Endodermal cell (in vitro differentiated cells): Measurements from ENCODE around the gene KAZN. TPM values are rescaled to one million over a fixed set of nuclear protein-coding genes. Genes with fewer than 3 reads are reported as not detected.

Source experiments
- DNase-seq: peaks from one replicate; pipeline ENCODE4 v3.0.0-alpha.2; 2017
- H3K27ac ChIP-seq: 2 replicates; pipeline ENCODE4 v1.5.1; 2013; ENCODE audit warnings: mild to moderate bottlenecking, low read depth, low read length, moderate library complexity
- H3K27me3 ChIP-seq: 2 replicates; pipeline ENCODE4 v1.6.1; 2013; ENCODE audit warnings: mild to moderate bottlenecking, low read length, moderate library complexity; ENCODE audit not compliant: insufficient read depth, control insufficient read depth, poor library complexity, severe bottlenecking
- H3K36me3 ChIP-seq: 2 replicates; pipeline ENCODE4 v1.7.0; 2013; ENCODE audit warnings: mild to moderate bottlenecking, low read length, moderate library complexity; ENCODE audit not compliant: control insufficient read depth, insufficient read depth
- H3K4me1 ChIP-seq: one replicate; pipeline ENCODE4 v1.7.0; 2013; ENCODE audit warnings: low read length; ENCODE audit not compliant: control insufficient read depth, insufficient read depth
- H3K4me3 ChIP-seq: 2 replicates; pipeline ENCODE4 v1.5.1; 2013; ENCODE audit warnings: mild to moderate bottlenecking, low read length, moderate library complexity
- H3K9ac ChIP-seq: 2 replicates; pipeline ENCODE4 v1.6.1; 2013; ENCODE audit warnings: mild to moderate bottlenecking, low read length, moderate library complexity; ENCODE audit not compliant: poor library complexity, severe bottlenecking; ENCODE audit errors: extremely low read depth
- H3K9me3 ChIP-seq: 2 replicates; pipeline ENCODE4 v1.6.1; 2013; ENCODE audit warnings: mild to moderate bottlenecking, low read length, moderate library complexity; ENCODE audit not compliant: control insufficient read depth
- H3K27ac Mint-ChIP-seq: 2 replicates; pipeline ENCODE4 v1.8.0; 2020; ENCODE audit warnings: mixed read lengths
- H3K27me3 Mint-ChIP-seq: 2 replicates; pipeline ENCODE4 v1.8.0; 2021; ENCODE audit warnings: mild to moderate bottlenecking, mixed read lengths; ENCODE audit not compliant: insufficient read depth
- H3K36me3 Mint-ChIP-seq: 2 replicates; pipeline ENCODE4 v1.8.0; 2020; ENCODE audit warnings: low read depth, mixed read lengths
- H3K4me1 Mint-ChIP-seq: 2 replicates; pipeline ENCODE4 v1.8.0; 2020; ENCODE audit warnings: mixed read lengths
- H3K4me3 Mint-ChIP-seq: 2 replicates; pipeline ENCODE4 v1.8.0; 2020; ENCODE audit warnings: mild to moderate bottlenecking, moderate library complexity, mixed read lengths
- H3K9me3 Mint-ChIP-seq: 2 replicates; pipeline ENCODE4 v1.8.0; 2020; ENCODE audit warnings: mild to moderate bottlenecking, mixed read lengths
- CTCF ChIP-seq: fragments of 200-600 bp; sonication (generic); conservative IDR thresholded peaks from 2 replicates; pipeline ENCODE4 v1.5.0; 2021; ENCODE audit warnings: antibody characterized with exemption, mild to moderate bottlenecking
- WGBS, 2 experiments: methylation state at CpG; one replicate each; pipeline versions ENCODE4 v1.1.5 to v1.1.7; 2013; ENCODE audit warnings: missing lambda C conversion rate in 2 of 2, mixed read lengths in 1 of 2; ENCODE audit not compliant: insufficient coverage in 1 of 2, insufficient read length in 1 of 2; 5-methylcytosine and 5-hydroxymethylcytosine counted together
- total RNA-seq, 2 donors: library from RNA; stranded (reverse); fragmentation: NEBNext Ultra II Directional in 1 of 2; extraction: Animal tissue kit (Norgen Biotek cat#: 25700) in 1 of 2; gene quantifications; 2 replicates in 1 of 2; 3 replicates in 1 of 2; pipeline ENCODE4 v1.2.1, GENCODE V29; 2021

The KAZN gene
- total RNA-seq, 2 donors from 2014 or later = 12.4 to 13.9 TPM

- no peaks in the 10 kb centered on the region for H3K36me3 ChIP-seq
- no peak for TF ChIP-seq CTCF
- no peaks in the 10 kb centered on the region for H3K9me3 ChIP-seq
- Mint-ChIP-seq H3K4me1 (peaks cover 9% of the 10 kb centered on the region), H3K4me3 (no peak overlapping the region), H3K27ac (no peak overlapping the region), H3K9me3 (no peaks in the 10 kb centered on the region), H3K27me3 (no peaks in the 10 kb centered on the region), H3K36me3 (no peaks in the 10 kb centered on the region)
- no peak for DNase-seq
- H3K4me1 ChIP-seq = no peaks in the 10 kb centered on the region
- H3K9ac ChIP-seq = no peak overlapping the region
- H3K4me3 ChIP-seq = no peak overlapping the region
- no peaks in the 10 kb centered on the region for H3K27me3 ChIP-seq
- H3K27ac ChIP-seq = no peak overlapping the region
- WGBS, 2 experiments = 75 to 89% methylated on average over 3 to 7 of the region's 7 CpGs
Observed at GRCh38 chr1:14715802-14716201, 117.3 kb downstream of the KAZN start.

- WGBS, 2 experiments = 89 to 95% methylated on average over 5 of the region's 5 CpGs
- no peak overlapping the region for H3K27ac Mint-ChIP-seq
Observed at GRCh38 chr1:14716474-14716873, 118.0 kb downstream of the KAZN start.

GRCh38 chr1:14718476-14718875, 120.0 kb downstream of the KAZN start:
- H3K9ac ChIP-seq = no peak overlapping the region
- no peaks in the 10 kb centered on the region for H3K9me3 ChIP-seq
- H3K27ac ChIP-seq = no peak overlapping the region
- Mint-ChIP-seq H3K9me3 (no peaks in the 10 kb centered on the region), H3K27me3 (no peaks in the 10 kb centered on the region), H3K4me3 (no peak overlapping the region), H3K36me3 (peaks cover 2% of the 10 kb centered on the region), H3K27ac (no peak overlapping the region), H3K4me1 (no peaks in the 10 kb centered on the region)
- H3K4me3 ChIP-seq = no peak overlapping the region
- no peaks in the 10 kb centered on the region for H3K36me3 ChIP-seq
- no peak for DNase-seq
- TF ChIP-seq CTCF = no peak
- 95 to 100% methylated on average over 4 to 7 of the region's 7 CpGs for WGBS, 2 experiments
- no peaks in the 10 kb centered on the region for H3K4me1 ChIP-seq
- no peaks in the 10 kb centered on the region for H3K27me3 ChIP-seq

More at GRCh38 chr1:14716474-14716873, 118.0 kb downstream of the KAZN start:
- Histone ChIP-seq H3K4me1 (no peaks in the 10 kb centered on the region), H3K9me3 (no peaks in the 10 kb centered on the region), H3K27ac (no peak overlapping the region), H3K36me3 (no peaks in the 10 kb centered on the region), H3K4me3 (no peak overlapping the region), H3K27me3 (no peaks in the 10 kb centered on the region), H3K9ac (no peak overlapping the region)
- H3K36me3 Mint-ChIP-seq = peaks cover 2% of the 10 kb centered on the region
- H3K4me3 Mint-ChIP-seq = no peak overlapping the region
- no peaks in the 10 kb centered on the region for H3K27me3 Mint-ChIP-seq
- no peak for DNase-seq
- peaks cover 9% of the 10 kb centered on the region for H3K4me1 Mint-ChIP-seq
- H3K9me3 Mint-ChIP-seq = no peaks in the 10 kb centered on the region
- no peak for TF ChIP-seq CTCF
